ENCODE data around the gene DMXL2.
"Not testable (repeated sequence)": the region's sequence is repeated elsewhere in the genome, so short reads cannot be mapped to it uniquely, and the experiment has no call there.

DMXL2 gene

DNA sequence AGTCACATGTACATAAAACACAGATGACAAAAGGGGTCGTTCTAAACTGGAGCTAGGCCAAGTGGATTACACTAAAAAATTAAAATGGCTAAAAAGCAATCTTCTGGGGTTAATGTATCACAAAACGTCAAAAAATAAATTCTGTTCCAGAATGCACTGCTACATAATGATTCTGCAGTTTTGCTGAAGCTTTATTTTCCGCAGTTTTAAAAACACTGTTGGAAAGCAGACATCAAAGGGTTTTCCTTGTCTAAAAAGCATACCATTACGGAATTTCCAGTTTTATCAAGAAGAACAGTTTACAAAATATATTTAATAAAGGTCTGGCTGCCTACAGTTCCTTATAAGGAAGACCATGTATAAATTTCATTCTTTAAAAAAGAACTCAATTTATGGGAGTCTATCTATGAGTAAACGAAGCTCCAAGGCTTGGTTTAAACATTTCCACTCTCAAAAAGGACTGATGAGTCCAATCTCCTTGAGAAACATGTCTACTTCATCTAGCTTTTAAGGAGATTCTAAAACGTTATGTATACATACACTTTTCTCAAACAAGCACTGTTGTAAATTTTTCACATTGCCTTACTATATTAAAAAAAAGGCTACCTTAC, 1.3 kb downstream of the DMXL2 start:
- no peak for DNase-seq

DNA sequence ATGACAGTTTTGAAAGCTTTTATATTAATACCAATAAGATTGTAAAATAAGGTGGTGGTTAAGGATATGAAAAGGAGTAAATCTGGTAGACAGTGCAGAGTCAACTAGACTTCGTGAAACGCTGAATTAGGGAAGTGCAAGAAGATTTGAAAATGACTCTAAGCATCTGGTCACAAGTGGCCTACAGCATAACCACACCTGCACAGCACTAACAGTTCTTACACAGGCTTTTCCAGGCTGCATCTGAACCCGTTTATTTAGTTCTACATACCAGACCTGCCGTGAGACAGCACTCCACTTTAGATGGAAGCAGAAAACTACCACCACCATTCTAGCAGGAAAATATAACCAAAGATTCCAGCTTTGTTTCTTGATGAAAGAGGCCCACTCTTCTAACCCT, 1.9 kb downstream of the DMXL2 start:
- peak; percentile 8 for DNase-seq

DNA sequence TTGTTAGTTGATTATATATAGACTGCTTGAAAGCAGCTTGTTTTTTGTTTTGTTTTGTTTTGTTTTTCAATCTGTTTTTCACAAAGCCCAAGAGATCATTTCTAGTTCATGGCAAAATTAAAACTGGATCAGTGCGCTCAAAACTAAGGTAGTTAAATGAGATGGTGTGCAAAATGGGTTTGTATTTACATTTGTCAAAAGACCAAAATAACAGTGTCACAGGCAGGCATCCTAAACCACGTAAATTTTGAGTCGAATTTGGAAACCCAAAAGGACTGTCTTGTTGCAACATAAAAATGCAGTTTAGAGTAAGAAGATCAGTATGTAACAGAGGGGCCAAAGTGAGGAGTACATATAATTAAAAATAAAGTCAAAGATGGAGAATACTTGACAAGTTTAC, 2.4 kb downstream of the DMXL2 start:
- no peak for DNase-seq

DNA sequence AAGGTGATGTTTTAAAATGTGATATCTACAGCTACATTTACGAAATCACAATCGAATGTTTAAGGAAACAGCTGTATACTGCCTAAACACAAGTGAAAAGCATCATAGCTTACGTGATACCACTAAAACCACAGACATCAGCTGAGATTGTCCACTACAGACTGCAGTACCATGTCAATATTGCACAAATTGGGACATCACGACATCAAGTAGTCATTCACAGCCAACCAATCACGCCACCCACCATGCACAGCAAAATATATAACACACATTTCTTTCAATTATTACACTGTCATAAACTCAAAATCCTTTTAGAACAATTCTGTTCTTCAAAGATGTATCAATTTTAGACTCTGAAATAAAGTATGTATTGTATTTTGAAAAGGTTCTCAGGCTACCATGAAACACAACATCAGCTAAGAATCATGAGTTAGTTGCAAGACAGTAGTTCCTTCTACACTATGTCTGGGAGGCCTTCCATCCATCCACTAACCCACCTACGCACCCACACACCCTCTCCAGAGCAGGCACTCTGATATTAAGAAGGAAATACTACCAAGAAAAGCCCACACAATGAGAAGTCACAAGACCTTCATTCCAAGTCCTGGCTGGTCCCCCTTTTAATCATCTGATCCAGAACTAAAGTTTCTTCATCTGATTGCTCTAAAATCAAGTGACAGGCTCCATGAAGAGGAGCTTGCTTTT, 3.1 kb downstream of the DMXL2 start:
- DNase-seq, result no peak

DNA sequence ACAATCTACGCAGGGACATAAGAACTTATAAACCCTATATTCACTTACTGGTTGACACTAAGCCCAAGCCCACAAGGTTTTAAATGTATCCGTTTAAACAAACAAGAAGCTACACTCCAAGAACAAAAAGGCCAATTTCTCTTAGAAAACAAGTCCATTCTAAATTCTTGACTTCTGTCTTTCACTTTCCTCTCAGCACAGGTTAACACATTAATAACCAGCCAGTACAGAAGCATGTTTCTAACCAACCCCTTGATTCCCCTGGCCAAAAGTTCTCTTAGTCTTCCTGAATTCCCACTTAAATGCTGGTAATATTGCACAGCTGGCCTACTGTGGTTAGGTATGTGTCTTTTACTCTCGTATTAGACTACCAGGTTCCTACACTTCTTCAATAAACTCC, 4.7 kb downstream of the DMXL2 start:
- DNase-seq, result no peak

DNA sequence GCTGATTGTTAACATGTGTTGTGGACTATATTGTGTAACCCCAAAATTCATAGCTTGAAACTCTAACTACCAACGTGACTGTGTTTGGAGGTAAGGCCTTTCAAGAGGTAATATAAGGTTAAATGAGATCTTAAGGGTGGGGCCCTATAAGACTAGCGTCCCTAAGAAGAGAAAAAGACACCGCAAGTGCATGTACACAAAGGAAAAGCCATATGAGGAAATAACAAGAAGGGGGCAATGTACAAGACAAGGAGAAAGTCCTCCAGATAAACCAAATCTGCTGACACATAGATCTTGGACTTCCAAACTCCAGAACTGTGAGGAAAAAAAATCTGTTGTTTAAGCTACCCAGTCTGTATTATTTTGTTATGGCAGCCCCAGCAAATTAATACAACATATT, 8.6 kb downstream of the DMXL2 start:
- no peak for DNase-seq

DNA sequence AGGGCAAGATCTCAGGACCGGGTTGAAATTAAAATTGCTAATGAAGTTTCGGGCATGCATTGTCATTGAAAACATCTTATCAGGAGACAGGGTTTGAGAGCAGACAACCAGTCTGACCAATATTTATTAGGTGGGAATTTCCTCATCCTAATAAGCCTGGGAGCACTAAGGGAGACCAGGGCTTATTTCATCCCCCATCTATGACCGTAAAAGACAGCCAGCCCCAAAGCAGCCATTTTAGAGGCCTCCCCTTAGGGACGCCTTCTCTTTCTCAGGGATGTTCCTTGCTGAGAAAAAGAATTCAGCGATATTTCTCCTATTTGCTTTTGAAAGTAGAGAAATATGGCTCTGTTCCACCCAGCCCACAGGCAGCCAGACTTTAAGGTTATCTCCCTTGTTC, 9.9 kb downstream of the DMXL2 start:
- not testable (repeated sequence) for DNase-seq

DNA sequence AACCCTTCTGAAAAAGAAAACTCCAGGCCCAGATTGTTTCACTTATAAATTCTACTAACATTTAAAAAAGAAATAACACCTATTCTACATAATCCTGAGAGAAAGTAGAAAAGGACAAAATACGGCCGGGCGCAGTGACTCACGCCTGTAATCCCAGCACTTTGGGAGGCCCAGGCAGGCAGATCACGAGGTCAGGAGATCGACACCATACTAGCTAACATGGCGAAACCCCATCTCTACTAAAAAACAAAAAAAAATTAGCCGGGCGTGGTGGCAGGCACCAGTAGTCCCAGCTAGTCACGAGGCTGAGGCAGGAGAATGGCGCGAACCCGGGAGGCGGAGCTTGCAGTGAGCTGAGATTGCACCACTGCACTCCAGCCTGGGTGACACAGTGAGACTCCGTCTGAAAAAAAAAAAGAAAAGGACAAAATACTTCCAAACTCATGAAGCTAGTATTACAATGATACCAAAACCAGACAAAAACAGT, 19.1 kb downstream of the DMXL2 start:
- not testable (repeated sequence) for DNase-seq

DNA sequence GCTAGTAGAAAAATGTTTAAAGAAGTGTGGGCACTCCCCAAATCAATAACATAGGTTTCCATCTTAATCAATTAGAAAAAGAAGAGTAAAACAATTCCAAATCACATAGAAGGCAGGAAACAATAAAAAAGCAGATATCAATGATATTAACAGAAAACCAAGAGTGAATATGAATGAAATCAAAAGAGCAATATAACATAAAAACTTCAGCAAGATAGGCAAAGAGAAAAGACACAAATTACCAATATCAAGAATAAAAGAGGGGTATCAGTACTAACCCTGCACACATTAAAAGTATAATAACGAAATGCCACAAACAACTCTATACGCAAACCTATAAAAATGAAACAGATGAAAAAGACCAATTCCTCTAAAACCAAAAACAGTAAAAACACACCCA, 19.6 kb downstream of the DMXL2 start:
- no peak for DNase-seq

DNA sequence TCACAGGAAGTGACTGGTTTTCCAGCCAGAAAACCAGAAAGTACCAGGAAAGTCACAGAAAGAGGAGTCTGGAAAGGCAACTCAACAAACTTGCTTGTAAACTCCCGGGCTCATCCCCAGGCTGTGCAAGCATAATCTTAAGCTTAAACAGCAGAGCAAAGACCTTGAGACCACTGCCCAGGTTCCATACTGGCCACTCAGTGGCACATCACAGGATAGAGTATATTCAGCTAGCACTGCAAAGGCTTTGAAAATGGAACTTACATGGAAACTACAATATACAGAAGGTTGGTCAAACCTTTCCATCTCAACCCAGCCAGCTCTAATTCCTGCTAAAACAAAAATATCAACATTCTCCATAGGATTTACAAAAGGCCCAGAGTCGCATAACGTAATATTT, 20.1 kb downstream of the DMXL2 start:
- DNase-seq, result no peak

DNA sequence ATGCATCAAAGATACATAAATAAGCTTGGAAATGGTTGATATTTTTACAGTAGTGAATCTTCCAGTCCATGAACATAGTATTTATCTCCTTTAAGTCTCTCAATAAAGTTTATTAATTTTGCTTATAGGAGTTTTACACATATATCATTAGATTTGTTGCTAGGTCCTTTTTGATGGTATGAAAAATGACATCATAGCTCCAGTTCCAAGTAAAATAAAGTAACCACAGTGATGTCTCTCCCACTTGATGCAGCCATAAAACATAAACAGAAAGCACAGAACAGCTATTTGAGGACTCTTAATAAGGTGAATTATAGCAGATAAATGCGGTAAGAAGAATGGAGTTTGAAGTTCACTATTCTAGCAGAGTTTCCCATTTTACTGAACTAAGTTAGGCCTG, 20.8 kb downstream of the DMXL2 start:
- DNase-seq, result no peak

DNA sequence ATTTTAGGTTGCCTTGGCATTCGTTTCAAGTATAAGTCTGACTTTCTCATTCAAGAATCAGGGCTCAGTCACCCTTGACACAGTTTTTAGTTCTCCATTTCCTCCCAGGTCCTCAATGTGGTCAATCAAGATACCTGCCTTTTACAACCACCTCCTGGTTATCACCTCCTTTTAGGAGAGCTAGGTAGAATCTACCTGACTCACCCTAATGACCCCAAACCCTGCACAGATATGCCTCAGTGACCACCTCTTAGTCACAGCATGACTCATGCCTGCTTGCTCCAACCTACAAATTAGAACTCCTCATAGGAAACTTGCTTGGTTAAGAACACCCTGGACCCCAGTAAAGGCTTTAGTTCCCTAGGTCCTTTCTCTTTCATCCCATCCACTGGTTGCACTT, 22.5 kb downstream of the DMXL2 start:
- DNase-seq, result no peak

DNA sequence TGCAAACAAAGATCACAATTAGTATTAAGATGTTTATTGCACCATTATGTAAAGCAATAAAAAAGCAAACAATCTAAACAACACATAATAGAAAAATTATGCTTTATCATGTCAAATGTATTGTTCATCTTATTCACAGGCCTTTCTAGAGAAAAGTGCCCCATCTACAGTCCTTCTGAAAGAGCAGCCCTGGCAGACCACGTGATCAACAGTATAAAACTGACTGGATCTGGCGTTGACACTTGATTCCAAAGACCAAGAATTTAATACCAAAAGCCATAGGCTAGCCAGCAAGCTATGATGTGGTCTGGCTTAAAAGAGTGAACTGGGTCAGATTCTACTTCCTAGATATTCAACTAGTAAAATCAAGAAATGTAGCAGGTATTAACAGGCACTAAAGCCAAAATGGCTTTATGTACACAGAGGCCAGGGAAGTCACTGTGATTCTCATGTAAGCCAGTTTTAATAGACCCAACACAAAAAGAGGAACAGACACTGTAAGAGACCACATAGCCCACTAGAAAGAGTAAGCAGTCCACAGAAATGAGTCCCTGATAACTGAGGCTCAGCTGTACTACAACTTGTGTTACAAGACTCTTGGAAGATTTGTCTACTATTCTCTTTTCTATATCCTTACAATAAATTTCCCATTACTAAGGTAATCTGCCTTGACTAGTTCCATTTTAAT, 32.5 kb downstream of the DMXL2 start:
- no peak for DNase-seq

DNA sequence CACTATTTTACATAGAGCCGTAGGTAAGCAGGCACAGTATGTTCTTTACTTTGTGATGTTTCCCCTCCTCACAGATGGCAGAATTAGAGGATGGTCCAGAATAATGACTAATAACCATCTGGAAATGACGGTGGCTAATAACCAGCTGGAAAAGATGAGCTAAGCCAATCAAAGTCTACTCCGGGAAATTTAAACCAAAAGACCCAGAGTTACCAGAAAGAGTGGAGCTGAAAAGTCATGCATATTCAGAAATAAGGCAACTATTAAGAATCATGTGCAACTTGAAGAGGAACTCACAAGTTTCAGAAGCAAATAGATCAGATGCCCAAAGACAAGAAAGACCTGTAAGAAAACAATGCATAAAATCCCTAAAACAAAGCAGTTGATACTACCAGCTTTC, 33.6 kb downstream of the DMXL2 start:
- DNase-seq, result no peak

DNA sequence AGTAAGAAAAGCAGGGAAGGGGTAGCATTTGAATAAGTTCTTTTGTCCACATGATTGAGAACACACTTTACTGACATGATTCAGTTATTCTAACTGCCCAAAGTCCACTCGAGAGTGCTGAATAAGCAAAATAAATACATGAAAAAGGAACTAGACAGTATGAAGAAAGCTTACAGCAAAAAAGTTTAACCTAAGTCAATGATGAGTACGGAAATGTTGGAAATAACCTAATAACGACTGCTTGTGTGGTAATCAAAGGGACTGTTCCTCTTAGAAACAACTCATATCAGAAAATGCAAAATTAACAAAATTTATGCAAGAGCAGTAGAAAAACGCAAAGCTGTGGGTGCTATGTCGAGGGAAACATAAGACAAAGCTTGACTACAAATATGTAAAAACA, 36.6 kb downstream of the DMXL2 start:
- DNase-seq, result no peak

DNA sequence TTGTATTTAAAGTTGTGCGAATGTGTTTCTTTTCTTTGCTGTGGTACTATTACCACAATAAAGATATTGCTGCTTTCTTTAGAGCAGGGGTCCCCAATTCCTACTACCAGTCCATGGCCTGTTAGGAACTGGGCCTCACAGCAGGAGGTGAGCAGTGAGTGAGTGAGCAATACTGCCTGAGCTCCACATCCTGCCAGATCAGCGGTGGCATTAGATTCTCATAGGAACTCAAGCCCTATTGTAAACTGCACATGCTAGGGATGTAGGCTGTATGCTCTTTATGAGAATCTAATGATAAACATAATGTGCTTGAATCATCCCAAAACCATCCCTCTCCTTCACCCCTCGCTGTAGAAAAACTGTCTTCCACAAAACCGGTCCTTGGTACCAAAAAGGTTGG, 41.6 kb downstream of the DMXL2 start:
- DNase-seq, result no peak

DNA sequence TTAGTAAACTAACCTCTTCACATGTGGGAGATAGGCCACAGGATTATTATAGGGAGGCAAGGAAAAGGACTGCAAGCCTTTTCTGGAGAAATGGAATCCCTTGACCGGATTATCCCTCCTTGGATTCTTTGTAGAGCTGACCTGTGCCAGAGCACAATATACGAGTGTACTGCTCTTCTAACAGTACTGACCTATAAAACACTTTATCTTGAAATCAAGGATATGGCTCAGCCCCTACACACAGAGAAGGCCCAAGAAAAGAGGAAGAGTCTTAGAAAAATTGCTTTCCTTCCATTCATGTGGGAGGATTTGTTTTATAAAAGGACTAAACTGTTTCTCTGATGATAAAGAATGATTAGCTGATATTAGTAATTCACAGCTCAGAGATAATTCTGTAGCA, 42.2 kb downstream of the DMXL2 start:
- DNase-seq, result no peak

DNA sequence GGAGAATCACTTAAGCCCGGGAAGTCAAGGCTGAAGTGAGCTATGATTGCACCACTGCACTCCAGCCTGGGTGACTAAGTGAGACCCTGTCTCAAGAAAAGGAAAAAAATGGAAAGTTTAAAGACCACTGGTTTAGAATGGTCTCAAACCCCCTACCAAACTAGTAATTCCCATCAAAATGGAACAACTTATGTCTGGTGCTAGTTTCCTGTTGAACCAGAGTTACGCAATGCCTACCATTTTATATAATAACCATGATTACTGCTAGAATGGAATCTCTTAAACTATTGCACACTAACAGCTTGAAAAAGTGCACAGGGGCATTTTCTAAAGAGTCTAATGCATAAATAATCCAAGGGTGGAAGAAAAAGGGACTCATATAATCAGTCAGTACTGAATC, 43.6 kb downstream of the DMXL2 start:
- DNase-seq, result no peak

DNA sequence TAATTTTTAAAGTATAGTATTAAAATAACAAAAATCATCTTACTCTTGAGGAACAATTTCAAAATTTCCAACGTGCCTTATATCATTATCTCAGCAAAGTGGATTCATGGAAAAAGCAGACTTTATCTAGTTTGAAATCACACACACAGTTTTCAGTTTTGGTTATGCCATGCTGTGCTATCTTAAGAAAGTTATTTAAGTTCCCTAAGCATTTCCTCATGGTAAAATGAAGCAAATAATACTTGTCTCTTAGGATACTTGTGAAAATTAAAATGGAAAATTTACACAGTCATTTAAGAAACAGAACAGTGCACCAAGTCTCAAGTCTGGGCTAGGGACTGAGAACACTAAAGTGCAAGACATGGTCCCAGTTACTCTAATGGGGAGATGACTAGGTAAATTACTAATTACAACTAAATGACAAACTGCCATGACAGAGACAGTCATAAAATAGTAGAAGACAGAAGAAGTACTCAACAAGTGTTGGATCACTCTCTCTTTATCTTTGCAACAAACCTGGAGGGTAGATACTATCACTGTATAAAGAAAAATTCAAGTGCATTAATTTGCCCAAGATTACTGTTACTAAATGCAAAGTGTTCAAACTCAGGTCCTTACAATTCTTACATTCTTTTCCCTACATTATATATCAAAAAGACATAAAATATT, 44.8 kb downstream of the DMXL2 start:
- no peak for DNase-seq

DNA sequence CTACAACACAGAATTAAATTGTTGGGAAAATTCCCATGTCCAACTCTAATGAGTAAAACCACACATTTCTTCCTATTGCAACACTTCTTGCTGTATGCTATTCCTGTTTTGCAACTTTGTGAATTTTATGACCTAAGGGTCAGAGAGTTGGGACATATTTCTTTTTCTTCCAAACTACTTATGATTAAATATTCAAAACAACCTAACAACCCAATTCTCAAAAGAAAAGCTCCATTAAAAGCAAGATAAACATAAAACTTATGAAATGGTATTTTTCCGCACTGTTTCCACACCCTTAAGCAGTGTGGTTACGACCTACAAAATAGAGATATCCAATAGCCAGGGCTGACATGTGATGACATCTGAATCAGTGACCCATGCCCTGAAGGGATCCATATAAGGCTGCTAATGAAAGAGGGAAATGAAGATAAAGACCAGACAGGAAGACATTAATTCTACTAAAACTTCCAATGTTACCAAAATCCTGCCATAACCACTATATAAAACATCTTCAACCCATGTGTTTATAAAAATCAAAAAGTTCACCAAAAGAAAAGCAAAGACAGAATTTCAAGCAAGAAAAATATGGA, 45.6 kb downstream of the DMXL2 start:
- no peak for DNase-seq

DNA sequence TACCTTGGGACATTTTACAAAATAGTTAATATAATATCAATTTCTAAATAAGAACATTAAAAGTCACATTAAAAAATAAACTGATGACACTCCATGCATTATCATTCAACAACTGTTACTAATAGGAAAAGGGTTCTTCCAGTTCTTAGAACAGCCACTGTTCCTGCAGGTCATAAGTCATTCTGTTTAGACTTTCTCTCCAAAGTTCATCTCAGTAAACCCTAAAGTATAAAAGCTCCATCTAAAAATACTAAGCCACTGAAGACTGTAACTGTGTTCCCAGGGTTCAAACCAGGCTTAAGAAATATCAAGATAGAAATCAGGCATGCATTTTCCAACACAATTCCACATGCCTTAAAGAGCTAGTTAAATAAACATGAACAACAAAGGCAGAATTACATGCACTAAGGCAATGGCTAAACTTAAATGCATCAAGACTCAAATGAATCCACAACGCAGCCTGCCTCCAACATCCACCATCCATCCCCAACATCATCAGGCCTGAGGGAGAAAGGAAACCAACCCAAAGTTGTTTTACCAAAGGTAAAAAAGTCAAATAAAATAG, 46.2 kb downstream of the DMXL2 start:
- no peak for DNase-seq

DNA sequence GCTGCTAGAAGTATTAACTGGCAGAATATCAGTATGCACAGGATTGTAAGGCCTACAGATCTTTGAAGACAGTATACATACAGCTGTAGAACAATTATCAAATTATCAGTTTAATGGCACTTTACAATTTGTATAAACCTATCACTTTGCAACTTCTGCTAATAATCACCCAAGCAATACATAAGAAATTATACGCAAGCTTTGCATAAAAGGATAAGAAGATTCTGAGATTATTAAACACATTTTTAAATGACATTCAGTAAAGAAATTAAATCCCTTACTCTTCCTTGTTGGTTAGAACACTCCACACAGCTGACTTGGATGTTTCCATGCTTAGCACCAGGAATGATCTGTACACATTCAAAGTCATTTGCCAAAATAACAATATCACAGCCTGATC, 46.8 kb downstream of the DMXL2 start:
- no peak for DNase-seq

DNA sequence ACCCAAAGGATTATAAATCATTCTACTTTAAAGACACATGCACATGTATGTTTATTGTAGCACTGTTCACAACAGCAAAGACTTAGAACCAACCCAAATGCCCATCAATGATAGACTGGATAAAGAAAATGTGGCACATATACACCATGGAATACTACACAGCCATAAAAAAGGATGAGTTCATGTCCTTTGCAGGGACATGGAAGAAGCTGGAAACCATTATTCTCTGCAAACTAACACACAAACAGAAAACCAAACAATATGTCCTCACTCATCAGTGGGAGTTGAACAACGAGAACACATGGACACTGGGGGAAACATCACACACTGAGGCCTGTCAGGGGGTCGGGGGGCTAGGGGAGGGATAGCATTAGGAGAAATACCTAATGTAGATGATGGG, 49.2 kb downstream of the DMXL2 start:
- DNase-seq, result not testable (repeated sequence)
